Measurements from ENCODE around the gene TMPRSS13. TPM values are rescaled to one million over a fixed set of nuclear protein-coding genes. Genes with fewer than 3 reads are reported as not detected.

Gene TMPRSS13
- total and polyA plus RNA-seq, 2 donors from 2014 or later: 1.2 to 1.9 TPM

DNA sequence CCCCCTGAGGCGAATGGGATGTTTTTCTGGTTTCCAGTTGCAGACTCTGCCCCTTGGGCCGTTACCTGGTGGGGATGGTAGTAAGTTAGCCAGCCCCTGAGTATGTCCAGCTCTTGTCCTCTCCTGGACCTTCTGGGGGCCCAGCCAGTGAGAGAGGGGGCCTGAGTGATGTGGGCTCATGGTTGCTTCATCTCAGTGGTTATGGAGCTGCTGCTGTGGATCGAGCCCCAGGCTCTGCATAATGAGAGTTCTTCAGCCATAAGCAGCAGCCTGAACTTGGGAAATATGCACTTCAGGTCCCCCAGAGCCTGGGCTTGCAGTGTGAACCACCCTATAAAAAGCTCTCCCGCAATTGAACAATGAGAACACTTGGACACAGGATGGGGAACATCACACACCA is 5.9 kb downstream of the TMPRSS13 start:
- intact Hi-C loops (cut with DNase I): no loop called here

DNA sequence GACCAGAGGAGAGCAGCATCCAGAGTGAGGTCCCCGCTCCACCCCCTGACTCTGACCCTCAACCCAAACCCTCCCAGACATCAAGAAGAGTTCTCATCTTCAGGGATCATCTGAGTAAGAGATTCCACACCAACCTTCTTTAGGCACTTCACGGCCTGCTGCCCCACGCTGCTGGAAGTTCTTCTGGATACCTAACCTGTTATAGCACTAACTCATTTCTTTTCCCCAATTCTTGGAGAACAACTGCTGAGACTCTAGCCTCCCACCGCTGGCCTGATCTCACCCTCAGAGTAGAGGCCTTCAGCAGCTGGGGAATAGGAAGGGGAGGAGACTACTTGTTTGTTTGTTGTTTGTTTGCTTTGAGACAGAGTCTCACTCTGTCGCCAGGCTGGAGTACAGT is 7.3 kb downstream of the TMPRSS13 start:
- TF ChIP-seq, protein P1, sequence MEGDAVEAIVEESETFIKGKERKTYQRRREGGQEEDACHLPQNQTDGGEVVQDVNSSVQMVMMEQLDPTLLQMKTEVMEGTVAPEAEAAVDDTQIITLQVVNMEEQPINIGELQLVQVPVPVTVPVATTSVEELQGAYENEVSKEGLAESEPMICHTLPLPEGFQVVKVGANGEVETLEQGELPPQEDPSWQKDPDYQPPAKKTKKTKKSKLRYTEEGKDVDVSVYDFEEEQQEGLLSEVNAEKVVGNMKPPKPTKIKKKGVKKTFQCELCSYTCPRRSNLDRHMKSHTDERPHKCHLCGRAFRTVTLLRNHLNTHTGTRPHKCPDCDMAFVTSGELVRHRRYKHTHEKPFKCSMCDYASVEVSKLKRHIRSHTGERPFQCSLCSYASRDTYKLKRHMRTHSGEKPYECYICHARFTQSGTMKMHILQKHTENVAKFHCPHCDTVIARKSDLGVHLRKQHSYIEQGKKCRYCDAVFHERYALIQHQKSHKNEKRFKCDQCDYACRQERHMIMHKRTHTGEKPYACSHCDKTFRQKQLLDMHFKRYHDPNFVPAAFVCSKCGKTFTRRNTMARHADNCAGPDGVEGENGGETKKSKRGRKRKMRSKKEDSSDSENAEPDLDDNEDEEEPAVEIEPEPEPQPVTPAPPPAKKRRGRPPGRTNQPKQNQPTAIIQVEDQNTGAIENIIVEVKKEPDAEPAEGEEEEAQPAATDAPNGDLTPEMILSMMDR (IDR thresholded peaks at IDR 0.05; ENCODE audit: borderline replicate concordance, extremely low read depth, insufficient read depth): no peak
- no peak overlapping the region for H3K4me3 ChIP-seq (ENCODE audit: low read length in 3 of 3)
- no peaks in the 10 kb centered on the region for H3K4me1 ChIP-seq (ENCODE audit: control insufficient read depth in 2 of 3, insufficient read depth in 2 of 3, low read depth in 1 of 3, low read length in 3 of 3)
- H3K9ac ChIP-seq (ENCODE audit: low read length in 3 of 3): no peak overlapping the region
- H3K36me3 ChIP-seq (ENCODE audit: control insufficient read depth in 2 of 3, insufficient read depth in 3 of 3, low read length in 3 of 3): no peaks in the 10 kb centered on the region
- intact Hi-C loops (cut with DNase I): no loop called here
- H3K27ac ChIP-seq (ENCODE audit: low read depth in 2 of 2, low read length in 2 of 2): no peak overlapping the region
- H3K9me3 ChIP-seq (ENCODE audit: control insufficient read depth in 2 of 3, insufficient read depth in 1 of 3, low read length in 3 of 3): no peaks in the 10 kb centered on the region
- DNase-seq (peak in 1 of 5 donors; percentile 29), FAIRE-seq (no peak)
- H3K27me3 ChIP-seq (ENCODE audit: control insufficient read depth, insufficient read depth, low read length): no peaks in the 10 kb centered on the region

More for the DNA sequence above, 5.9 kb downstream of the TMPRSS13 start:
- H3K4me1 ChIP-seq (ENCODE audit: control insufficient read depth in 2 of 3, insufficient read depth in 2 of 3, low read depth in 1 of 3, low read length in 3 of 3): no peaks in the 10 kb centered on the region
- TF ChIP-seq, protein P1 (IDR thresholded peaks at IDR 0.05; ENCODE audit: borderline replicate concordance, extremely low read depth, insufficient read depth): no peak
- DNase-seq (peak in 1 of 5 donors; percentile 22), FAIRE-seq (no peak)
- no peak overlapping the region for H3K27ac ChIP-seq (ENCODE audit: low read depth in 2 of 2, low read length in 2 of 2)
- H3K9ac ChIP-seq (ENCODE audit: low read length in 3 of 3): no peak overlapping the region
- H3K36me3 ChIP-seq (ENCODE audit: control insufficient read depth in 2 of 3, insufficient read depth in 3 of 3, low read length in 3 of 3): no peaks in the 10 kb centered on the region
- no peaks in the 10 kb centered on the region for H3K9me3 ChIP-seq (ENCODE audit: control insufficient read depth in 2 of 3, insufficient read depth in 1 of 3, low read length in 3 of 3)
- no peaks in the 10 kb centered on the region for H3K27me3 ChIP-seq (ENCODE audit: control insufficient read depth, insufficient read depth, low read length)
- H3K4me3 ChIP-seq (ENCODE audit: low read length in 3 of 3): no peak overlapping the region

DNA sequence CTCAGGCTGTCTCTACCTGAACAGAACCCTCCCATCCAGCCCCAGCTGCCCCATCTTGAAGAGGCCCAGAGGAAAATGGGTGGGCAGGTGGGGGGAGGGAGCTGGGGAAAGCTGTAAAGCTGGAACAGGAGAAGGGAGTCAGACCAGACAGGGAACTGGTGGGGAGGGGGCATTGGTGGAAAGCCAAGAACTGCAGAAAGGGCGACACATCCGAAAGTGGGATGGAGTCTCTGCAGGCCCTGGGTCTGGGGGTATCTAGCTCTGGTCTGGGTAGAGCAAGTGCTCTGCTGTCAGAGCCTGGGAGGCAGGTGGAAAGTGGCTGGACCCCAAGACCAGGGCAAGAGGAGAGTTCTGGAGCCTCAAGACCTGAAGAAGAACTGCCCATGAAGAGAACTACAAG is 7.7 kb downstream of the TMPRSS13 start:
- Histone ChIP-seq H3K9ac (ENCODE audit: low read length in 3 of 3) (no peak overlapping the region), H3K27ac (ENCODE audit: low read depth in 2 of 2, low read length in 2 of 2) (no peak overlapping the region), H3K27me3 (ENCODE audit: control insufficient read depth, insufficient read depth, low read length) (no peaks in the 10 kb centered on the region), H3K9me3 (ENCODE audit: control insufficient read depth in 2 of 3, insufficient read depth in 1 of 3, low read length in 3 of 3) (no peaks in the 10 kb centered on the region), H3K4me1 (ENCODE audit: control insufficient read depth in 2 of 3, insufficient read depth in 2 of 3, low read depth in 1 of 3, low read length in 3 of 3) (no peaks in the 10 kb centered on the region), H3K36me3 (ENCODE audit: control insufficient read depth in 2 of 3, insufficient read depth in 3 of 3, low read length in 3 of 3) (no peaks in the 10 kb centered on the region), H3K4me3 (ENCODE audit: low read length in 3 of 3) (no peak overlapping the region)
- intact Hi-C loops (cut with DNase I): no loop called here
- DNase-seq: peak in 1 of 5 donors; percentile 47
- FAIRE-seq: no peak
- TF ChIP-seq, protein P1 (IDR thresholded peaks at IDR 0.05; ENCODE audit: borderline replicate concordance, extremely low read depth, insufficient read depth): no peak

DNA sequence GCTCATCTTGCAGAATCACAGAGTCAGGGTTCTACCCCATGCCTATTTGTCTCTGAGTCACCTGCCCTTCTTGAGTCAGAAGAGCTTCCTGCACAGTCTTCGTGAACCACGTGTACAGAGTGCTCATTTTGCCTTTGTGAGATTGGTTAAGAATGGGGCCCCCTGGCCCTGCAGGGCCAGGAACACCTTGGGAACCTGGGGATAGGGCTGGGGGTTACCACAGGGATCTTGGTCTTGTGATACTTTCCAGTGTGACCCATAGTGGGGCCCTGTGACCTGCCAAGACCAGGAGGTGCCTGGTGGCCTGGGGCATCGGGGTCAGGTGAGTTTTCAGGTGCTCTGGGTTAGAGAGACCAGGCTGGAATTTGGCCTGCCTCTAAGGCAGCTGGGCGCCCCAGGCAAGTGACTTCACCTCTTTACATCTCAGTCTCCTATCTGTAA is 9.4 kb downstream of the TMPRSS13 start:
- Histone ChIP-seq H3K9me3 (ENCODE audit: control insufficient read depth in 2 of 3, insufficient read depth in 1 of 3, low read length in 3 of 3) (no peaks in the 10 kb centered on the region), H3K4me1 (ENCODE audit: control insufficient read depth in 2 of 3, insufficient read depth in 2 of 3, low read depth in 1 of 3, low read length in 3 of 3) (no peaks in the 10 kb centered on the region), H3K4me3 (ENCODE audit: low read length in 3 of 3) (no peak overlapping the region), H3K27ac (ENCODE audit: low read depth in 2 of 2, low read length in 2 of 2) (no peak overlapping the region), H3K36me3 (ENCODE audit: control insufficient read depth in 2 of 3, insufficient read depth in 3 of 3, low read length in 3 of 3) (no peaks in the 10 kb centered on the region), H3K9ac (ENCODE audit: low read length in 3 of 3) (no peak overlapping the region), H3K27me3 (ENCODE audit: control insufficient read depth, insufficient read depth, low read length) (no peaks in the 10 kb centered on the region)
- DNase-seq (no peak), FAIRE-seq (no peak)
- TF ChIP-seq, protein P1 (IDR thresholded peaks at IDR 0.05; ENCODE audit: borderline replicate concordance, extremely low read depth, insufficient read depth): no peak
- intact Hi-C loops (cut with DNase I): no loop called here

All from kidney (tissue), 14 donors.